Ovary (tissue), 3 donors: Measurements from ENCODE around the gene RPP30.

ENCODE experiments used
- CTCF ChIP-seq, 3 donors: fragments of 450-650 bp in 2 of 3; fragments of 200-600 bp in 1 of 3; IDR thresholded peaks; one replicate each; pipeline versions ENCODE4 v1.5.1 to v1.8.0; 2016 to 2022; ENCODE audit warnings: antibody characterized with exemption in 3 of 3, mild to moderate bottlenecking in 1 of 3
- EP300 ChIP-seq: sonication (generic); formaldehyde crosslinking; IDR thresholded peaks from one replicate; pipeline ENCODE4 v1.6.1; 2017; ENCODE audit warnings: antibody characterized with exemption
- POLR2A ChIP-seq: fragments of 450-650 bp; IDR thresholded peaks from one replicate; pipeline ENCODE4 v1.6.1; 2017; ENCODE audit warnings: antibody characterized with exemption, mild to moderate bottlenecking, moderate library complexity
- donor health status: DM: no; HTN: no; CAD: no.

GRCh38 chr10:90871279-90871765 lies 452 bp upstream of the RPP30 start:
- TF ChIP-seq POLR2A (no peak), CTCF (IDR thresholded peaks at IDR 0.05) (no peak), EP300 (no peak)
